GM19372 (cell line): ENCODE data around the gene GTPBP1.

ENCODE experiments used
- ATAC-seq: cut with Tn5 transposase; IDR thresholded peaks from one replicate; pipeline ENCODE4 v1.9.1; 2021; ENCODE audit warnings: mild to moderate bottlenecking, low read depth, moderate library complexity; ENCODE audit not compliant: unreplicated experiment

GTPBP1 gene

DNA sequence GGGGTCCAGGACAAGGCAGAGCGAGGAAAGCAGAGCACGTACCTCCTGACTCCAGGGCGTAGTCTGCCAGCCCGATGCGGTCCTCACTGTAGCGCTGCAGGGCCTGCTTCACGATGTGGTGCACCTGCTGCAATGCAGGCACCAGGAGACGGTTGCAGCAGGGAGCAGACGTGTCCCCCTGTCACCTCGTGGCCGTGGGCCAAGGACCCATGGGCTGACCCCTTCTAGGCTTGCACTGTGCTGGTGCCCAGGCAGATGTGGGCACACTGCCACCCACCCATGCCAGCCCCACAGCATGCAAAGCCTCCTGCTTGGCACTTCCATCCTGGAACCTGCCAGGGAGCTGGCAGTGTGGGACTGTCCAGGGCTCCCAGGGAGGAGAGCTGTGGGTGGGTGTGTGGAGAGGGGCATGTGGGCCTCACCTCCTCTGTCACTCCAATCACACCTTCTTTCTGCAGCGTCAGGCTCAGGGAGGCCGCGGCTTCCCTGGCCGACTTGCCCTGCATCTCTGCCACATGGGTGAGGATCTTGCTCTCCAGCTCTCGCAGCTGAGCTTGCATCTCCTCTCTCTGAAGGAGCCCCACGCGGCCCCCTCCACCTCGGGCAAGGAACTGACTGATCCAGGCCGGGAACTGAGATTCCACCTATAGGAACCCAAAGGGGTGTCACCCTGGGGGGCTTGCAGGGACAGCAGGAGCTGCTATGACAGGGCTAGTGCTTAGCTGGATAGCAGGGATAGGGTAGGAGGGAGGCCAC lies 33.7 kb downstream of the GTPBP1 start:
- ATAC-seq = no peak

DNA sequence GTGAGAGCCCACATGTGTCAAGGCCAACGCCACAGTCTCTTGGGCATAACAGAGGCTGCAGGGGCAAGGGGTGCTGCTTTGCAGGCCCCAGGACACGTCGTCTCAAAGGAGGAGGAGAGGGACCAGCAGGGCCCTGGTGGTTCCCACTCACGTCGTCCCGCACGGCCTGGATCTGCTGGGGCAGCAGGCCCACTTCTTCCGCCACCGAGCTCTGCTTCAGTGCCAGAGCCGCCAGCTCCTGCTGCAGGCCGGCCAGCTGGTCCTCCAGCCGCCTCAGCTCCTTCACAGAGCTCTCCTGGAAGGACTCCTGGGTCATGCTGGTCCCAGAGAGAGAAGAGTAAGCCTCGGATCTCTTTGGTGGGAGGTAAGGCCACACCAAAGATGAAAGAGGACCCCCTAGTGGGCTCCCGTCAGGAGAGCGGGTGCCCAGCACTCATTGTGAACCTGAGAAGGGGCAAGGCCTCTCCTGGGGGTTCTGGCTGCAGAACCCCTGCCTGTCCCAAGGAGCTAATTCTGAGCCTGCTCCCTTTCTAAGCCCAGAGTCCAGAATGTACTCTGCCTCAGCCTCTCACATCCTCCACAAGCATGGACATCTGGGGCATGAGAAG lies 34.5 kb downstream of the GTPBP1 start:
- no peak for ATAC-seq

DNA sequence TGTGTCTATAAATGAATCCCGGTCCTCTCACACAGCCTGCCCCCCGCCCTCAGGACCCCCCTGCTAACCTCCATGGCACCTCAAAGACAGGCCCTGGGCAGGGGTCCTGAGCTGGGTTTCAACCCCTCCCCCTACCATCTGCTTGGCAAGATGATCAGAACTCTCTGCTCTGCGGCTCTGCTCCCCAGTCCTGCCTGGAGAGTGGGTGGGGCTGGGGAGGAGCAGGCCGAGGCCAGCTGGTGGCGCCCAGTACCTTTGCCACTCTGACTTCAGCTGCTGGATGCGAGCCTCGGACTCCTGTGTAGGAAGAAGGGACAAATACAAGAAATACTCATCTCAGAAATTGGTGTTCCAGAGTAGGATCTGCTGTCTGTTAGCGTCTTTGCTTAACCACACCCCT lies 35.0 kb downstream of the GTPBP1 start:
- ATAC-seq = no peak

GRCh38 chr22:38741166-38741565 lies 35.4 kb downstream of the GTPBP1 start:
- no peak for ATAC-seq

GRCh38 chr22:38741576-38741975 lies 35.8 kb downstream of the GTPBP1 start:
- no peak for ATAC-seq

DNA sequence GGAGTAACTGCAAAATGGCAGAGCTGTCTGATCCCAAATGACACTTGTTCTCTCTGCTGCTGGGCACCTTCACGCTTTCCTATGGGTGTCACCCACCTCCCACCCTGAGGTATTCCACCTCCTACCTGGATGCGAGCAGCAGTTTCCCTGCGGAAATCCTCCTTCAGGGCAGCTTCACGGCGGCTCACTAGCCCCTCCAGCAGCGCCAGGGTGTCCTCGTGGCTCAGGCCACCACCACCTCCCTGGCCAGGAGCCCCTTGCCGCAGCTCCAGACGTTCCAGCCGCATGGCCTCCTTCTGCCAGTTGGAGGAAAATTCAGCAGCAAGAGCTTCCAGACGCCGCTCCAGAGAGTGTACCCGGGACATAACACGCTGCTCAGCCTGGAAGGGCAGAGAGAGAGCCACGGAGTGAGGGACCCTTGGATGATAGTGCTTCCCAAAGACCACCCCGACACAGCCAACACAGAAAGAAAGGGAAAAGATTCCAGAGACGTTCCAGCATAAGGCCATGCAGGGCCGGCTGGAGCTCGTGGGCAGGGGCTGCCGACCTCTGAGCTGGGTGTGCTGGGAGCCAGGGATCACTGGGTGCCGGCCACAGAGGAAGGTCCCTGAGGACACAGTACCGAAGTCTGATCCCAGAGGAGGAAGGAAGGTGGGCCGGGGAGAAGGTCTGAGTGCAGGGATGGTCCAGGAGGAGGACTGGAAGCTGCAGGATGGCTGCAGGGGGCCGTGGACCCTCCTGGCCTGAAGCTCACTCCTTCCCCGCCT lies 36.6 kb downstream of the GTPBP1 start:
- no peak for ATAC-seq

DNA sequence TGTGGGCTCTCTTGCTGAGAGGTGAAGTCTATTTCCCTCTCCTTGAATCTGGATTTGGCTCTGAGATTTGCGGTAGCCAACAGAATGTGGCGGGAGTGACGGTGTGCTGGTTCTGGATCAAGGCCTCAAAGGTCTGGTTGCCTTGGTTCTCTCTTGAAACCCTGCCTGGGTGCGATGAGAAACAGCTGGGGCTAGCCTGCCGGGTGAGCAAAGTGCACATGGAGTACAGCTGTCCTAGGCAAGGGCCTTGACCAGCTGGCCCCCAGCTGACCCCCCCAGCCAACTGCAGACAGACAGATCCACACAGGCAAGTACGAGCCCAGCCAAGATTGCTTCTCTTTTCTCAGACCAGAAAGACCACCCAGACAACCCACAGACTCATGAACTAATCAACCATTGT lies 39.2 kb downstream of the GTPBP1 start:
- ATAC-seq = no peak

GRCh38 chr22:38745676-38746460 lies 40.1 kb downstream of the GTPBP1 start:
- no peak for ATAC-seq

DNA sequence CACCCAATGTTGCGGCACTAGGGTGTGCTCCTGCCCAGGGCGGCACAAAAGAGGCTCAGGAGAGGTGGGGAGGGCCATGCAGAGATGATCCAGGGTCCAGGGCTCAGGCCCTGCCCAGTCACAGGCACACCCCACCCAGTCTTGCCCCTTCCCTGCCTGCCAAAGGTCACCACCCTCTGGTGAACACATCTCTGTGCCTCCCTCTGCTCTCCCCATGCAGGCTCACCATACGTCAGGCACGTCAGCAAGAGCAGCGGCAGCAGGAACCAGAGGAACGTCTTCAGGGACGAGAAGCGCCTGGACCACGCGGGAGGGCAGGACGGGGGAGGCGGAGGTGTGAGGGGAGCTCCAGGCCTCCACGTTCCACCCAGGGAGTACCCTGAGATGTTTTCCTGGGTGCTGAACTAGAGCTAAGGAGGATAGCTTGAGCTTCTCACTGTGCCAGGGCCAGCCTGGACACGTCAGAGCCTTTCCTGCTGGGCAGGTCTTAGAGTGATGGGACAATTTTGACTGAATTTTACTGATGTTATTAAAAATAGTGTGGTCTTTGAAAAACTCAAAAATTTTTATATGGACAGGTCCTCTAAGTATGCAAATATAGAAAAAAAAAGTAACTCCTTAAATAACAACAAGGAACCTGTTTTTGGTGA lies 42.9 kb downstream of the GTPBP1 start:
- ATAC-seq = no peak

- ATAC-seq = no peak
Measured at GRCh38 chr22:38750104-38750503, 44.4 kb downstream of the GTPBP1 start.

- no peak for ATAC-seq
Measured at GRCh38 chr22:38750638-38751037, 44.9 kb downstream of the GTPBP1 start.

DNA sequence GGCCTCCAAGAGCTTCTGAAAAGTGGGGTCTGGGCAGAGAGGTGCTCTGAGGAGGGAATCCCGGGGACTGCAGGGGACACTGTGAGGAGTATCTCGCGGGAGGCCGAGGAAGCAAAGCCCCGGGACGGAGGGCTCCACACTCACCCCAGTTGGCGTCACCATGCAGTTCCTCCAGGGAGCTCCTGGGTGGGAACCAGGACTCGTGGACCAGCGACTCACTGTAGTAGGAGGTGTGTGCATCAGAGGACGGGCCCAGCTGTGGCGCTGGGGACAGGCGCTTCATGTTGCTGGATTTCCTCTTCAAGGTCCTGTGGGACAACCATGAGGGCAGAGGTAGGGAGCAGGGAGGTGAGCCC lies 45.3 kb downstream of the GTPBP1 start:
- ATAC-seq = no peak

DNA sequence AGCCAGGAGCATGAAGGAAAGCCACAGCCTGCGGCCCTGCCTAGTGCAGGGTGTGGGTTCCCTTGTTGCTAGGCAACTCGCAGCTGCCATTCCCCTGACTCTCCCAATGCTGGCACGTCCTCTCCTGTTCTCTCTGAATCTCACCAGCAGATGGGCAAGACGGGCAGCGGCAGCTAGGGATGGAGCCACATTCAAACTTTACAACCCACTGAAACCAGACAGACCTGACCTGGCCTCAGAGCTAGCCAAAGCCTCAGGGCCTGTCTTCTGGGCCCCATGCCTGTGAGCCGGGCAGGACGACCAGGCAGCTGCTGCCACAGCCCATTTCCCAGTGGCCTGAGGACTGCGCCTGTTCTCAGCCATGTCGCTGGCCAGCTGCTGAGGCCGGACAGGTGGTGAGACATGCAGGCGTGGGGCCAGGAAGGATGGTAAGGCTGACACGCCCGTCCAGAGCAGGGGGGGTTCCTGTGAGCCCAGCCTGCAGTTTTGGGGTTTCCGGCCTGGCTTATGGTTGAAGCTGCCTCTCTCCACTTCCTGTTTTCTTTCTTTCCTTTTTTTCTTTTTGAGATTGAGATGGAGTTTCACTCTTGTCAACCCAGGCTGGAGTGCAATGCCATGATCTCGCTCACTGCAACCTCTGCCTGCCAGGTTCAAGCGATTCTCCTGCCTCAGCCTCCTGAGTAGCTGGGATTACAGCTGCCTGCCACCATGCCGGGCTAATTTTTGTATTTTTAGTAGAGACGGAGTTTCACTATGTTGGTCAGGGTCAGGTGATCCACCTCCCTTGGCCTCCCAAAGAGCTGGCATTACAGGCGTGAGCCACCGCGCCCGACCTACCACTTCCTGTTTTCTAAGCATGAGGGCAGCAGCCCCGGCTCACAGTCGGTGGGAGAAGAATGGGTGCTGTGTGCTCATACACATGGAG lies 45.9 kb downstream of the GTPBP1 start:
- no peak for ATAC-seq

DNA sequence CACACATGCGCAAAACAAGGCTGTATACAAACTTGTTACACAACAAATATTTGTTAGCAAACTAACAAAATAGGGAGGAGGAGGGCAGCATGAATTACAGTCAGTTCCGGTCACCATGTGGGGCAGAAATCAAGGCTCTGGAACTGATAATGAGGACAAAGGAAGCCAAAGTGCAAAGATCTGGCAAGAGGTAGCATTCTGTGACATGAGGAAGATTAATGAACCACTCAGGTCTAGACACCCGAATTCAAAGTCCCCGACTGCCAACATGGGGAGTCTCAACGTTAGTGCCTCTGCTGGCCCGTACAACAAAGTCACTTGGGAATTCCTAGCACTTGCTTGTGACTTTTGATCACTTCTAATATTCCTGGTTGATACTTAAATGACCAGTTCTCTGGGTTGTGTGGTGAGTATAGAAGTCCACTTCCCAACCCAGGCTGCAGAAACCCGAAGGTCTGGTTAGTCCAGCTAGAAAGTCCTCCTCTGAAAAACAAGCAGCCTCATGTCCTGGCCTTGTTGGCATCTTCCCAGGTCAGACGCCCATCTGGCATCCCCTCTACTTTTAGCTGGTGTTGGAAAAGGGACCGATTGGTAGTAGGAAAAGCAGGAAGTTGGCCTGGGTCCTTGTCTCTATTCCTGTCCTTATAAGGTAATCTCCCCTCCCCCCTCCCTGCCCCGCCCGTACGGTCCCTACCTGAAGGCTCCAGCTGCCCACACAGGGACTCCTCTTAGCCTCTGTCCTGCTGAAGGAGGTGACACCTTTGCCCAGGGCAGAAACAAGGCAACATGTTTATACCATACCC lies 48.4 kb downstream of the GTPBP1 start:
- ATAC-seq = no peak

- no peak for ATAC-seq
Measured at GRCh38 chr22:38754751-38755154, 49.0 kb downstream of the GTPBP1 start.

DNA sequence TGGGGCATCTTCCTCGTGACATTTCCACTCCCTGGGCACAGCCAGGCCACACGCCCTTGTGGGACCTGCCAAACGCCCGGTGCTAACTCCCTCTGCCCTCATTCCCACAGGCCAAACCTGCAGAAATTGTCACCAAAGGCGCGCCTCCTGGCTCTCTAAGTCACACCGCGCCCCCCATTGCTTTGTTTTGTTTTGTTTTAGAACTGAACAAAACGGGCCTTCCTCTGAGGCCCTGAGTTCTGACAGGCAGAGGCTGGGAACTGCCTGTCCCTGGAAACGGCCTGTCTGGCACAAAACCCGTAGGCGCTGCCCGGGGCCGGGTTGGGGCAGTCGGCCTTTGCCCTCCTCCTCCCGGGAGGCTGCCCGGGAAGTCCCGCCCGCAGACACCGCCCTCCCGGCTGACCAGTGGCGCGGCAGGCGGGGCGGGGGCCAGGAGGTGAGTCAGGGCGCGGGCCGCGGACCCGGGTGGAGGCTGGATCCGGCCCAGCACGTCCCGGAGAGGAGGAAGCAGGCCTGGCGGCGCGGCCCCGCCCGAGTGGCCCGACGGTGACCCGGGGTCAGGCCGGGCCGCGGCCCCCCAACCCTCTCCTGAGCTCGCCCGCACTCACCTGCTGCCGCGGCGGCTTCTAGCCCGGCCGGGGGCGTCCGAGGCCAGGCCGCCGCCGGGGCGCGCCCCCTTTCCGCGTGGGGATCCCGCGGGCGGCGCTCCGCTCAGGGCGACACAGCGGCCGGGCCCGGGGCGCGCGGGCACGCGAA lies 49.6 kb downstream of the GTPBP1 start:
- ATAC-seq = peak; percentile 25

- ATAC-seq = peak; percentile 73
Measured at GRCh38 chr22:38755911-38756532, 50.3 kb downstream of the GTPBP1 start, which contains the start of gene SUN2. Gene SUN2 (minus strand): TSS chr22:38755998. CDS start chr22:38752628, 3,370 bp downstream.
